ENCODE measurements around the gene TOGARAM1.
A peak's percentile ranks its signal among the peaks of the same experiment; 100 is the strongest.

Gene TOGARAM1

DNA sequence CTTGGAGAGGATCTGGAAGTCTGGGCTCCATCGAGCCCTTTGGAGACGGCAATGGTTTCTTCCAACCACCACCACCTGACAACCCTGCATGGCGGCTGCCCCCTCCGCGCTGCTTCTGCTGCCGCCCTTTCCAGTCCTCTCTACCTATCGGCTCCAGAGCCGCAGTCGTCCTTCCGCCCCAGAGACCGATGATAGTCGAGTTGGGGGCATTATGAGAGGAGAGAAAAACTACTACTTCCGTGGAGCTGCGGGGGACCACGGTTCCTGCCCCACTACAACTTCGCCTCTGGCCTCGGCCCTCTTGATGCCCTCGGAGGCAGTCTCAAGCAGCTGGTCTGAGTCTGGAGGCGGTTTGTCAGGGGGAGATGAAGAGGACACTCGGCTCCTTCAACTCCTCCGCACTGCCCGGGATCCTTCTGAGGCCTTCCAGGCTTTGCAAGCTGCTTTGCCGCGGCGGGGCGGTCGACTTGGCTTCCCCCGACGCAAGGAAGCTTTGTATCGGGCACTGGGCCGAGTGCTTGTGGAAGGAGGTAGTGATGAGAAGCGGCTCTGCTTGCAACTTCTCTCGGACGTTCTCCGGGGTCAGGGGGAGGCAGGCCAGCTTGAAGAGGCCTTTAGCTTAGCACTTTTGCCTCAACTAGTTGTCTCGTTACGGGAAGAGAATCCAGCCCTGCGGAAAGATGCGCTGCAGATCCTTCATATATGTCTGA, 499 bp downstream of the TOGARAM1 start:
- DNase-seq = peak; percentile 32

DNA sequence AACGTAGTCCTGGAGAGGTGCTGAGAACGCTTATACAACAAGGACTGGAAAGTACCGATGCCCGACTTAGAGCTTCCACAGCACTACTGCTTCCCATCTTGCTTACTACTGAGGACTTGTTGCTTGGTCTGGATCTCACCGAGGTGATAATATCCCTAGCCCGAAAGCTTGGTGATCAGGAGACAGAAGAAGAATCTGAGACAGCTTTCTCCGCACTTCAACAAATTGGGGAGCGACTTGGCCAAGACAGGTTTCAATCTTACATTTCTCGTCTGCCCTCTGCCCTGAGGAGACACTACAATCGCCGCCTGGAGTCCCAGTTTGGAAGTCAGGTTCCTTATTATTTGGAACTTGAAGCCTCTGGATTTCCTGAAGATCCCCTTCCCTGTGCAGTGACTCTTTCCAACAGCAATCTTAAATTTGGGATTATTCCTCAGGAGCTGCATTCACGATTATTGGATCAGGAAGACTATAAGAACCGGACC, 1.1 kb downstream of the TOGARAM1 start:
- peak; percentile 8 for DNase-seq

DNA sequence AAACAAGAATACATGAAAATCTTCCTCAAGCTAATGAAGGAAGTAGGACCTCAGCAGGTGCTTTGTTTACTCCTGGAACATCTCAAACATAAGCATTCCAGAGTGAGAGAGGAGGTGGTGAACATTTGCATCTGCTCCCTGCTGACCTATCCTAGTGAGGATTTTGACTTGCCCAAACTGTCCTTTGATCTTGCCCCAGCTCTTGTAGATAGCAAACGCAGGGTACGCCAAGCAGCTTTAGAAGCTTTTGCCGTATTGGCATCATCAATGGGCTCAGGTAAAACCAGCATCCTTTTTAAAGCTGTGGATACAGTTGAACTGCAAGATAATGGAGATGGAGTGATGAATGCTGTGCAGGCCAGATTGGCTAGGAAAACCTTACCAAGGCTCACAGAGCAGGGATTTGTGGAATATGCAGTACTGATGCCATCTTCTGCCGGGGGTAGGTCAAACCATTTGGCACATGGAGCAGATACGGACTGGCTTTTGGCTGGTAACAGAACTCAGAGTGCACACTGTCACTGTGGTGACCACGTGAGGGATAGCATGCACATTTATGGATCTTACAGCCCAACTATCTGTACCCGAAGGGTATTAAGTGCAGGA, 1.9 kb downstream of the TOGARAM1 start:
- peak; percentile 11 for DNase-seq

DNA sequence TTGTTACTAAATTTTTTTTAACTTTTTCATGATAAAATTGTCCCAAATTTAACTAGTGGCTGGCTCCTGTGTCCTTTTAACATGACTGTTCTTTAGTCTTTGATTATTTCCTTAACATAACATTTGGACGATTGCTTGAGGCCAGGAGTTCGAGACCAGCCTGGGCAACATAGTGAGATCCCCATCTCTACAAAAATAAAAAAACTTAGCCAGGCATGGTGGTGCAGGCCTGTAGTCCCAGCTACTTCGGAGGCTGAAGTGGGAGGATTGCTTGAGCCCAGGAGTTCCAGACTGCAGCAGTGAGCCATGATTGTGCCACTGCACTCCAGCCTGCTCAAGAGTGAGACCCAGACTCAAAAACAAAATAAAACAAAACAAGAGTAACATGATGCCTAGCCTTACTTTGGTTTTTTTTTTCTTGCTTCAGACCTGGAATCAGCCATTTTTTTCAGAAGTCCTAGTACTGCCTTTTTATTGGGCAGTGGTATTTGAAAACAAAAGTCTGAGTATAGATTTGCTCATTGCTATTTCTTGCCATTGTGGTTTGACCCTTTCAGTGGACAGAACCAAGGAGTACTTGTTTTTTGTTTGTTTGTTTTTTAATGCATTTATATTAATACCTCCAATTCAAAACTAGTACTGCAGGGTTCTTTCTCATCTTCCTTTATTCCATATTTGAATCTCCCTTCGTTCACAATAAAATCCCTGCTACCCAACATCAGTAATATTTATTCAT, 4.8 kb downstream of the TOGARAM1 start:
- DNase-seq = no peak

DNA sequence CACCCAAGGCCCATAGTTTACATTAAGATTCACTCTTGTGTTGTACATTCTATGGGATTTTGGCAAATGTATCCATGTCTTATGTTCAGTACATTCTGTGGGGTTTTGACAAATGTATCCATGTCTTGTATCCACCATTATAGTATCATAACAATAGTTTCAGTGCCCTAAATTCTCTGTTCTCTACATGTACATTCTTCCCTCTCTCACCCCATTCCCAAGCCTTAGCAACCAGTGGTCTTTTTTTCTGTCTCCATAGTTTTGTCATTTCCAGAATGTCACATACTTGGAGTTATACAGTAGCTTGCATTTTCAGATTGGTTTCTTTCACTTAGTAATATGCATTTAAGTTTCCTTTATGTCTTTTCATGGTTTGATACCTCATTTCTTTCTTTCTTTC, 6.7 kb downstream of the TOGARAM1 start:
- no peak for DNase-seq

DNA sequence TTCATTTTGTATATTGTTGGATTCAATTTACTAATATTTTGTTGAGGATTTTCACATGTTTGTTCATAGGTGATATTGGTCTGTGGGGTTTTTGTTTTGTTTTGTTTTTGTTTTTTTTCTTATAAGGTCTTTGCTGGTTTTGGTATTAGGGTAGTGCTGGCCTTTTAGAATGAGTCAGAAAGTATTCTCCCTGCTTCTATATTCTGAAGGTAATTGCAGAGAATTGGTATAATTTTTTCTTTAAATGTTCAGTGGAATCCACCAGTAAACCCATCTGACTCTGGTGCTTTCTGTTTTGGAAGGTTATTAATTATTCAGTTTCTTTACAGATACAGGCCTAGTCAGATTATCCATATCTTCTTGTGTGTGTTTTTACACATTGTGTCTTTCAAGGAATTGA, 8.9 kb downstream of the TOGARAM1 start:
- no peak for DNase-seq

DNA sequence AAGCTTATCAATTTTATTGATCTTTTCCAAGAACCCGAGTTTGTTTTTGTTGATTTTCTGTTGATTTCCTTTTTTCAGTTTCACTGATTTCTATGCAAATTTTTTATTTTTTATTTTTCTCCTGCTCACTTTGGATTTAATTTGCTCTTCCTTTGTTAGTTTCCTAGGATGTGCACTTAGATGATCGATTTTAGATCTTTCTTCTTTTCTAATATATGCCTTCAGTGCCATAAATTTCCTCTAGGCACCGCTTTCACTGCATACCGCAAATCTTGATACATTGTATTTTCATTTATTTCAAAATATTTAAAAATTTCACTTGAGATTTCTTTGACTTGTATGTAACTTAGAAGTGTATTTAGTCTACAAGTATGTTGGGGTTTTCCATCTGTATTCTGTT, 9.5 kb downstream of the TOGARAM1 start:
- DNase-seq = no peak

DNA sequence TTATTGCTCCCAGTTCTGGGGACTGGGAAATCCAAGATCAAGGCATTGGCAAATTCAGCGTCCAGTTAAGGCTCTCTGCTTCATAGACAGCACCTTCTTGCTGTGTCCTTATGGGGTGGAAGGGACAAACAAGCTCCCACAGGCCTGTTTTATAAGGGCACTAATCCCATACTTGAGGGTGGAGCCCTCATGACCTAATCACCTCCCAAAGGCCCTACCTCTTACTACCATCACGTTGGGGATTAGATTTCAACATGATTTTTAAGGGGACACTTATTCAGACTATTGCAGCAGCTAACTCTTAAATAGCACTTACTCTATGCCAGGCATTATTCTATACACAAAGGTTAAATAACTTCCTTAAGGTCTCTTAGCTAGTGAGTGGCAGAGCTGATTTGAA, 17.3 kb downstream of the TOGARAM1 start:
- DNase-seq = no peak

DNA sequence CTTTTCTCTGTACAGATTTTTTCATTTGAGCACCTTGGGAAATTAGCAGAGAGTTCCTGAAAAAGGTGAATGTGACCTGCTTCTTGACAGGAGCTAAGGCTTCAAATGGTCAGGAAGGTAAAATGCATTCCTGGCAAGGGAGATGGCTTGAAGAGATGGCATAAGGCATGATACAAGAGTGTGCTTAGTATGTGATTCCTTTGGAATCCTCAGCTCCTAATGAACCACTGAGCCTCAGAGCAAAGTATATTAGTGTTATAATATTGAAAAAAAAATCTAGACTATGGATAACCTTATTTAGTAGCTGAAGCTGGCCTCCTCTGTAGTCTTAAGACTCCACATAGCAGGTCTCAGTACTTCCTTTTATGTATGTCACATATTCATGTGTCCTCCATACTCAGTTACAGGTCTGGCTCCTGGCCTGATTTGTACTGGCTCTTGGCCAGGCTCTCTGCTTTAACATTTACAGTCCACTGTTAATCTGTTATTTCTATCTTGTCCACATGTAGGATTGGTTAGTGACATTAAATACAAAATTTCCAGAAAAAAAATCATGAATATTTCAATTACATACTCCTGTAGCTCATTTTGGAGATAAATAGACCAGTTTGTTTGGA, 17.9 kb downstream of the TOGARAM1 start:
- DNase-seq = no peak

DNA sequence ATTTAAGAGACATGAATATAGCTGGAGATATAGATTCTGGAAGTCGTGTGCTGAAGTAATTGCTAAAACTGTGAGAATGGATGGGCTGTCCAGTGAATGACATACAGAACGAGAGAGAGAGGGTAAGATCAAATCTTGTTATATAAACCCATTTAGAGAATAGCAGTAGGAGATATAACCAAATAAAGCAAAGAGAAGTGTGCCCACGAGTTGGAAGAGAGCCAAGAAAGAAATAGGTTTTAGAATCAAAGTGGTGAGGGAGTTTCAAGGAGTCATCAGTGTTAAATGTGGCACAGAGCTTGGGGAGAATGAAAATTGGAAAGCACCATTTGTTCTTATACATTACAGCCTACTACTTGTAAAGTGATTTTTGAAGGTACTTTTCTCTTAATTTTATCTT, 19.2 kb downstream of the TOGARAM1 start:
- DNase-seq = no peak

DNA sequence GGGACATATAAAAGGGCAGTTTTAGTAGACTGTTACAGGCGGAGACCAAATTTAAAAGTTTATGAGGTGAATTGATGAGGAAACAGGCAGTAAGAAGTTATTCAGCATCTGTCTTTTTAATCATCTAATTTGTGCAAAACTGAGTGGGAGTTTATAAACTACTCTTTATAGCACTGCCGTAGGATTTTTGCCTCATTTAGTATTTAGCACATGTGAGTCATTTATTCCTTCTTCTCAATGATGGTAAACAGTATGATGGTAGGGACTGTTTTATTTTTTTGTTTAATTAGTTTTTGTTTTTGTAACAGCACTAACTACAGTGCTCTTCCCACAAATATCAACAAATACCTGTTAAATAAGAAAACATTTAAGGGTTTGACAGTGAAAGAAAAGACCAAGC, 20.6 kb downstream of the TOGARAM1 start:
- no peak for DNase-seq

DNA sequence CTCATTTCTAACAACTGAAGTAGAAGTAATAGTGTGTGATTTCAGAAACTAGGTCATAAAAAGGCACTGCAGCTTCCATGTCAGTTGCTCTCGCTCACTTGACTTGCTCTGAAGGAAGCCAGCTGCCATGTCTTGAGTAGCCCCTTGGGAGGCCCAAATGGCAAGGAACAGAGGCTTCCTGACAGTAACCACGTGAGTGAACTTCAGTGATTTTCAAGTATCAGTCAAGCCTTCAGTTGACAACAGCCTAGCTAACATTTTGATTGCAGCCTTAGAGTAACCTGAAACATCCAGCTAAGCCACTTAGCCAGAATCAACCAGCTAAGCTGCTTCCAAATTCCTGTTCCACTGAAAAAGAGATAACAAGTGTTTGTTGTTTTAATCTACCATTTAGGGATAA, 26.7 kb downstream of the TOGARAM1 start:
- DNase-seq = no peak

DNA sequence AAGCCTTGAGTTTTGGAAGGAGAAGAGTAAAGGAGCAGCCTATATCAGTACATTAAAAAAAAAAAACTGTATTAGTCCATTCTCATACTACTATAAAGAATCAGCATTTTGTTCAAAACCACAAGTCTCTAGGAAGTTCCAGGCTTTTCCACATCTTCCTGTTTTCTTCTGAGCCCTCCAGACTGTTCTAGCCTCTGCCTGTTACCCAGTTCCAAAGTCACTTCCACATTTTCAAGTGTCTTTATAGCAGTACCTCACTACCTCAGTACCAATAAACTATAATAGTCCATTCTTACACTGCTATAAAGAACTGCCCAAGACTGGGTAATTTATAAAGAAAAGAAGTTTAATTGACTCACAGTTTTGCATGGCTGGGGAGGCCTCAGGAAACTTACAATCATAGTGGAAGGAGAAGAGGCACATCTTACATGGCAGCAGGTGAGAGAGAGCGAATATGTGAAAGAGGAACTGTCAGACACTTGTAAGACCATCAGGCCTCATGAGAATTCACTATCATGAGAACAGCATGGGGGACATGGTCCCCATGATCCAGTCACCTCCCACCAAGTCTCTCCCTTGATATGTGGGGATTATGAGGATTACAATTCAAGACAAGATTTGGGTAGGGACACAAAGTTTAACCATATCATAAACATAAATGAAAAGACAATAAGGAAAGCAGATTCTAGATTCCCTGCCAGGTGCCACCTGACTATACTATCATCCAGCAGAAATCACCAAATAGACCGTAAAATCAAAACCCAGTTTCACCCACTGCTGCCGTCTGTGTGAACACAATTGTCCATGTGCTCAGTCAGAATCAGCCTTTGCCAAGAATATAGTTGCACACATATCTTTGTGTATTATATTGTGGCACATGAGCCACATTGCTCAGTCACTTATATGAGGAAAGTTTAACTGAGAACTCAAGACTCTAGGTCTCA, 27.8 kb downstream of the TOGARAM1 start:
- DNase-seq = no peak

DNA sequence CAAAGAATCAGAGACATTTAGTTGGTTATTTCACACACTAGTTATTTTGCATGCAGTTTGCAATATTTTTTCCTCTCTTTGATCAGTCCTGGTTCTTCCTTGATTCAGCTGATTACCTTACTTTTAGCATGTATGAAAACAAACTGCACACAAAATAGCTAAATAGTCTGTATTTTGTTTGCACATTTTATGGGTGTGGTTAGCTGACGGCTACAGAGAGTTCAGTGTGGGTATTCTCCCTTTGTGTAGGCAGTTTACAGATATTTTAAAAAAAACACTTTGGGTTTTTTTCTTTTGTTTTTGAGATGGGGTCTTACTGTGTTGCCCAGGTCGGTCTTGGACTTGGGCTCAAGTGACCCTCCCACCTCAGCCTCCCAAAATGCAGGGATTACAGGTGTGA, 28.5 kb downstream of the TOGARAM1 start:
- DNase-seq = no peak

DNA sequence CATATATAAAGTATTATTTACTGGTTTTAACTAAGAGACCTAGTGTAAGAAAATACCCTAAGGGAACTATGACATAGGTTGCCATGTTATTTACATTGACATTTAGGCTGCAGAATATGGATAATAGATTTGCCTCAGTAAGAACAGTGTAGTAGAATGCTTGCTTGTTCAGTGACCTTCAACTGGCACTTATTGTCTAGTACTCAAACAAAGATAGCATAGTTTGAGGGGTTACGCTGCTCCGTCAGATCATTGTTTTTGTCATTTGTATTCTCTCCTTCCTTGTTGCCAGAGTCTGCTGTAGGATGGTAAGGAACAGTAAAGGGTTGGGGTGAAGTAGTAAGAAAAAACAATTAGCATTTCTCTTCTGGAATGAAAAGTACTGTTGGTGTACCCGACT, 33.2 kb downstream of the TOGARAM1 start:
- DNase-seq = no peak

DNA sequence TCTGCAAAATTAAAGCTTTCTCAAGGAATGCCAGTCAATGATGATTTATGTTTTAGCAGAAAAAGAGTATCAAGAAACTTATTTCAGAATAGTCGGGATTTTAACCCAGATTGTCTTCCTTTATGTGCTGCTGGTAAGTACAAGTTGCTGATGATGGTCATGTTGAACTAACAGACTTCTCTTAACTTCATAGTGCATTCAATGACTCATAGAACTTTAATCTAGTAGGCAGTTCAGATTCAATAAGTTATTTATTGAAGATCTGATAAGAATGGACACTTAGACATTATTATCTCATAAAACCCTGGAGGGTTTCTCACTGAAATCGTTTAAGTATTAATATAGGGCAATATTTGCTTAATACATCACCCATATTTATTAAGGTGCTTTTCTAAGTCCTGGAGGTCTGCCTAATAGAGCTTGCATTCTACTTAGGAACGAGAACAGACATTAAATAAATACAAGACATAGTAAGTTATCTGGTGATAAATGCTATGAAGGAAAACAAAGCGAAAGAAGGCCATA, 33.8 kb downstream of the TOGARAM1 start:
- no peak for DNase-seq

DNA sequence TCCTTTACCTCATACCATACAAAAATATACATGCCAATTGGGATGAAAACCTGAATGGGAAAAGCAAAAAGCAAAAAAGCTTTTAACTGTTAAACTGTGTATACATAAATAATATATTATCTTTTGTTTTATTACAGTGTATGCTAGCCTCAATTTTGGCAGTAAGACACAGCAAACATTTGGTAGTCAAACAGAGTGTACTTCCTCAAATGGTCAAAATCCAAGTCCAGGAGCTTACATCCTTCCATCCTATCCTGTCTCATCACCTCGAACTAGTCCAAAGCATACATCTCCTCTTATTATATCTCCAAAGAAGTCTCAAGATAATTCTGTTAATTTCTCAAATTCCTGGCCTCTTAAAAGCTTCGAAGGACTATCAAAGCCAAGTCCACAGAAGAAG, 41.9 kb downstream of the TOGARAM1 start:
- DNase-seq = no peak

DNA sequence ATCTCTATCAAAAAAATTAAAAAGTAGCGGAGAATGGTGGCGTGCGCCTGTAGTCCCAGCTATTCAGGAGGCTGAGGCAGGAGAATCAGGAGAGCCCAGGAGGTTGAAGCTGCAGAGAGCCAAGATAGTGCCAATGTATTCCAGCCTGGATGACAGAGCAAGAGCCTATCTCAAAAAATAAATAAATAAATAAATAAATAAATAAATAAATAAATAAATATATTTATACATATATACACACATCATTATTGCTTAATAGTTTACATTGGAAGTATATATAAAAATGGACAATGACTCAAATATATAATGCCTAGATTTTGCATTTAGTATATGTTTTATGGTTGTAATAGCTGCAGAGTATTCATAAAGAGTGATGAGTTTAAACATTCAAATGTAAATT, 53.1 kb downstream of the TOGARAM1 start:
- no peak for DNase-seq

DNA sequence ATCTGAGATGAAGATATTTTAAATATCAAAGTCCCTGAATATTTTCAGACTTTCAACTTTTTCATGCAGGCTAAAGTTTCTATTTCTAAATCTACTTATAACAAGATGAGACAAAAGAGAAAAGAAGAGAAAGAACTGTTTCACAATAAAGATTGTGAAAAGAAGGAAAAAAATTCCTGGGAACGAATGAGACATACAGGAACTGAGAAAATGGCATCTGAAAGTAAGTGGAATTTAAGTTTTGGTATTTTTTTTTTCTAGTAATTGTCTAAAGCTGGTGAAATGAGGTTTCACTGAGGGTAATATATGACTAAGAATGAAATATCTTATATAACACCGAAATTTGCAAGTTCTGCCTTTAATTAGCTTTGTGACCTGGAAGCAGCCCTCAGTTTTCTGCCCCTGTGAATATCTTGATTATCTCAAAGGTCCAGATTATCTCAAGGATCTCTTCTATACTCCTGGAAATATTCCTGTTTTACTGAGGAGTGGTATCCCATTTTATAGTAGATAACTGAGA, 66.2 kb downstream of the TOGARAM1 start:
- DNase-seq = no peak

DNA sequence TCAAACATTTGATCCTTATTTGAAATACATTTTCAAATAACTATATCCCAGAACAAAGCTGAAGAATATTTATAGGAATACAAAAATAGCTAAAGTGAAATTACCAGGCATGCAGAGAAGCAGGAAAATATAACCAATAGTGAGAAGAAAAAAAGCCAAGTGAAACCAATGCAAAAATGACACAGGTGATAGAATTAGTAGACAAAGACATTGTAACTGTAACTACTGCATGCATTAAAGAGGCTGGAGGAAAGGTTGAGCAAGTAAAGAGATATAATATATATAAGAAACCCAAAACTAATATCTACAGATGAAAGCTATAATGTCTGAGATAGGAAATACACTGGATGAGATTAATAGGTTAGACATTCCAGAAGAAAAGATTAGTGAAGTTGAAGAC, 72.7 kb downstream of the TOGARAM1 start:
- no peak for DNase-seq

DNA sequence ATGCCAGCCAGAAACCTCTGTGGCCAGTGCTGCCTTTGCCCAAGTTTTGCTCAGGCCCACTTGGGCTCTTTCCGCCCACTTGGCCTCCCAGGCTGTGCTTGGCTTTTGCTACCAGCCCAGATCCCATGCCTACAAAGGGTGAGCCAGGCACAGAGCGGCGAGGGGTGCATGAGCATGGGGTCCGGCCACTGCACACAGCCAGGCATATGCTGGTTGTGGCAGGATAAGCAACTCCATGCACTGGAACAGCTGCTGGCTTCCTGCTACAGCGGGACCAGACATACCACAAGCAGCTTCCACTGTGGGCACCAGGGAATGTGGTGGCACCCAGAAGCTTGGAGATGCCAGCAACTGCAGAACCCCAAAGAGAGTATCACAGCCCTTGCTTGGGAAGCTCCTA, 76.3 kb downstream of the TOGARAM1 start:
- no peak for DNase-seq

DNA sequence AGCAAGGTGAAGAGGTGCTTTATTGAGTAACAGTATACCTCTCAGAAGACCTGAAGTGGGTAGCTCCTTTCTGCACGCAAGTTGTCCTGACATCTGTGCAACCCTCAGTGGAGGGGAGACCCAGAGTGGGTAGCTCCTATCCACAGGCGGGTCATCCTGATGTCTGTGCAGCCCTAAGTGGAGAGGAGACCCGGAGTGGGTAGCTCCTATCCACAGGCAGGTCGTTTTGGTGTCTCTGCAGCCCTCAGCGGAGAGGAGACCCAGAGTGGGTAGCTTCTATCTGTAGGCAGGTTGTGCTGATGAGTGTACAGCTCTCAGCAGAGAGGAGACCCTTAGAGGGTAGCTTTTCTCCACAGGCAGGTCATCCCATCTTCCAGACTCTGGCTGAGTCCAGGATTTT, 76.9 kb downstream of the TOGARAM1 start:
- DNase-seq = no peak

Data from fibroblast of skin of back (primary cell).